HG03175 (cell line): Measurements from ENCODE around the gene ALCAM.

Source experiments
- ATAC-seq: cut with Tn5 transposase; IDR thresholded peaks from one replicate; pipeline ENCODE4 v1.9.1; 2021; ENCODE audit warnings: mild to moderate bottlenecking, moderate library complexity; ENCODE audit not compliant: unreplicated experiment

ALCAM gene

GRCh38 chr3:105616374-105617121 is 249.8 kb downstream of the ALCAM start:
- ATAC-seq, result no peak

DNA sequence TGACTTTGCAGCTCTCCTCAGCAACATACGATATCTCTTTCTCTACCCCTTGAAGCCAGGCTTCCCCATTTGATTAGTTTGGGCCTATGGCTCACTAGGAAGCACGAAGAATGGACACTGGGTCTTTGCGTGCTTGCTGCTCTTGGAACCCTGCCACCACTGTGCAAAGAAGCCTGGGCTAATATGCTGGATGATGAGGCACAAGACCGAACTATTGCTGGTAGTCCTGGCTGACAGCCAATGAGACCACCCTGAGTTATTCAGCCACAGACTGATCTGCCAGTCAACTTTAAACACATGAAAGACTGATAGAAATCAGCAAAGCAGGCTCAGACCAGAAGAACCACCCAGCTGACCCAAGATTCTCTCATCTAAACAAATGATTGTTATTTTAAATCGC is 251.8 kb downstream of the ALCAM start:
- ATAC-seq, result no peak

DNA sequence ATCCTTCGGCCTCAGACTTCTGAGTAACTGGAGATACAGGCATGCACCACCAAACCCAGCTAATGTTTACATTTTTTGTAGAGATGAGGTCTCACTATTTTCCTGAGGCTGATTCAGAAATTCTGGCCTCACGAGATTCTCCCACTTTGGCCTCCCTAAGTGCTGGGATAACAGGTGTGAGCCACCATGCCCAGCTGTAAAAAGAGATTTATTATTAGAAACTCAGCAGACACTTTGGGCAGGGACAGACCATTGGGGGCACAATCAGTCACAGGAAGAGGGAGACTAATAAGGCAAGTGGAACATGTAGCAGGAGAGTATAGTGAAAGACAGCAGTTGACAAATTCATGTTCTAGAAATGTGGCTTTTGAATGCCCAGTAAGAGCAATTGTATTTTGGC is 252.9 kb downstream of the ALCAM start:
- ATAC-seq, result no peak

GRCh38 chr3:105620236-105620635 is 253.5 kb downstream of the ALCAM start:
- ATAC-seq, result no peak

GRCh38 chr3:105622169-105622568 is 255.5 kb downstream of the ALCAM start:
- no peak for ATAC-seq
